ENCODE data around the gene TFR2.
"Not testable (repeated sequence)": the region's sequence is repeated elsewhere in the genome, so short reads cannot be mapped to it uniquely, and the experiment has no call there.

The TFR2 gene

GRCh38 chr7:100667331-100668068 is 26.1 kb upstream of the TFR2 start:
- no peak for TF ChIP-seq CTCF (IDR thresholded peaks at IDR 0.05; ENCODE audit: low read depth, low read length, missing control alignments)
- no peak overlapping the region for H3K4me3 ChIP-seq (ENCODE audit: low read depth, low read length)
- DNase-seq (ENCODE audit: low read depth), result no peak

GRCh38 chr7:100665168-100665726 is 23.9 kb upstream of the TFR2 start:
- H3K4me3 ChIP-seq (ENCODE audit: low read depth, low read length), result no peak overlapping the region
- TF ChIP-seq CTCF (IDR thresholded peaks at IDR 0.05; ENCODE audit: low read depth, low read length, missing control alignments), result no peak
- no peak for DNase-seq (ENCODE audit: low read depth)

GRCh38 chr7:100662194-100662776 is 20.9 kb upstream of the TFR2 start:
- not testable (repeated sequence) for H3K4me3 ChIP-seq (ENCODE audit: low read depth, low read length); DNase-seq (ENCODE audit: low read depth)

GRCh38 chr7:100655908-100656674 is 14.7 kb upstream of the TFR2 start, which contains the start of gene ACTL6B:
ACTL6B (minus strand) TSS chr7:100656448; CDS start chr7:100656354, 94 bp downstream.
- DNase-seq (ENCODE audit: low read depth), result no peak
- H3K4me3 ChIP-seq (ENCODE audit: low read depth, low read length), result no peak within 1 kb of the TSS
- TF ChIP-seq CTCF (IDR thresholded peaks at IDR 0.05; ENCODE audit: low read depth, low read length, missing control alignments), result no peak

- no peak for TF ChIP-seq CTCF (IDR thresholded peaks at IDR 0.05; ENCODE audit: low read depth, low read length, missing control alignments)
- no peak for DNase-seq (ENCODE audit: low read depth)
- no peak overlapping the region for H3K4me3 ChIP-seq (ENCODE audit: low read depth, low read length)
These were observed 13.8 kb upstream of the TFR2 start for GRCh38 chr7:100654908-100655831.

GRCh38 chr7:100649826-100650565 is 8.6 kb upstream of the TFR2 start:
- no peak for DNase-seq (ENCODE audit: low read depth)
- TF ChIP-seq CTCF (IDR thresholded peaks at IDR 0.05; ENCODE audit: low read depth, low read length, missing control alignments), result no peak
- no peak overlapping the region for H3K4me3 ChIP-seq (ENCODE audit: low read depth, low read length)

All from GM12864 (cell line).